ENCODE results near the gene IFNA14. TPM values are rescaled to one million over a fixed set of nuclear protein-coding genes. Genes with fewer than 3 reads are reported as not detected.

IFNA14 gene
- not detected in 2 replicates for total RNA-seq (2022)
- not detected for Bru-seq, nascent RNA
- not detected for BruChase-seq, experiment 1, labeled RNA remaining after a 6-hour chase
- not detected for BruChase-seq, experiment 2, labeled RNA remaining after a 2-hour chase
- long read RNA-seq = 0 reads

GRCh38 chr9:21239911-21240310 lies at the start of gene IFNA14:
Gene IFNA14 (minus strand): TSS chr9:21240005. CDS start chr9:21239935, 70 bp downstream.
- no peaks in the 10 kb centered on the region for H3K36me3 Mint-ChIP-seq (ENCODE audit: insufficient read depth, unreplicated experiment)
- TF ChIP-seq, protein P1, sequence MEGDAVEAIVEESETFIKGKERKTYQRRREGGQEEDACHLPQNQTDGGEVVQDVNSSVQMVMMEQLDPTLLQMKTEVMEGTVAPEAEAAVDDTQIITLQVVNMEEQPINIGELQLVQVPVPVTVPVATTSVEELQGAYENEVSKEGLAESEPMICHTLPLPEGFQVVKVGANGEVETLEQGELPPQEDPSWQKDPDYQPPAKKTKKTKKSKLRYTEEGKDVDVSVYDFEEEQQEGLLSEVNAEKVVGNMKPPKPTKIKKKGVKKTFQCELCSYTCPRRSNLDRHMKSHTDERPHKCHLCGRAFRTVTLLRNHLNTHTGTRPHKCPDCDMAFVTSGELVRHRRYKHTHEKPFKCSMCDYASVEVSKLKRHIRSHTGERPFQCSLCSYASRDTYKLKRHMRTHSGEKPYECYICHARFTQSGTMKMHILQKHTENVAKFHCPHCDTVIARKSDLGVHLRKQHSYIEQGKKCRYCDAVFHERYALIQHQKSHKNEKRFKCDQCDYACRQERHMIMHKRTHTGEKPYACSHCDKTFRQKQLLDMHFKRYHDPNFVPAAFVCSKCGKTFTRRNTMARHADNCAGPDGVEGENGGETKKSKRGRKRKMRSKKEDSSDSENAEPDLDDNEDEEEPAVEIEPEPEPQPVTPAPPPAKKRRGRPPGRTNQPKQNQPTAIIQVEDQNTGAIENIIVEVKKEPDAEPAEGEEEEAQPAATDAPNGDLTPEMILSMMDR (IDR thresholded peaks at IDR 0.05; ENCODE audit: unreplicated experiment) = no peak
- CTCF ChIA-PET = no interaction called here
- H3K27me3 Mint-ChIP-seq (ENCODE audit: unreplicated experiment) = no peaks in the 10 kb centered on the region
- no TSS peak for BruUV-seq (replicated peaks)
- H3K4me3 Mint-ChIP-seq (ENCODE audit: low read depth, unreplicated experiment) = no peak within 1 kb of the TSS
- intact Hi-C loops (cut with micrococcal nuclease; ENCODE audit: unreplicated experiment) = loop anchor here (5.0 to 10.0 kb wide), 2 partner anchors 195 to 547 kb away; no protein-coding TSS in a partner anchor
- DNase-seq = no peak
- no peaks in the 10 kb centered on the region for H3K9me3 Mint-ChIP-seq (ENCODE audit: low read depth, unreplicated experiment)
- peaks cover 8% of the 10 kb centered on the region for H3K4me1 Mint-ChIP-seq (ENCODE audit: low read depth, unreplicated experiment)
- H3K27ac Mint-ChIP-seq (ENCODE audit: unreplicated experiment) = no peak within 1 kb of the TSS

GRCh38 chr9:21287280-21287679 lies 47.5 kb upstream of the IFNA14 start:
- Mint-ChIP-seq H3K4me1 (ENCODE audit: low read depth, unreplicated experiment) (no peaks in the 10 kb centered on the region), H3K36me3 (ENCODE audit: insufficient read depth, unreplicated experiment) (no peaks in the 10 kb centered on the region), H3K27ac (ENCODE audit: unreplicated experiment) (no peak overlapping the region), H3K4me3 (ENCODE audit: low read depth, unreplicated experiment) (no peak overlapping the region), H3K9me3 (ENCODE audit: low read depth, unreplicated experiment) (peaks cover 2% of the 10 kb centered on the region), H3K27me3 (ENCODE audit: unreplicated experiment) (no peaks in the 10 kb centered on the region)
- no TSS peak for BruUV-seq (replicated peaks)
- intact Hi-C loops (cut with micrococcal nuclease; ENCODE audit: unreplicated experiment) = no loop called here
- CTCF ChIA-PET = no interaction called here
- TF ChIP-seq, protein P1 (IDR thresholded peaks at IDR 0.05; ENCODE audit: unreplicated experiment) = no peak
- DNase-seq = no peak

GRCh38 chr9:21286659-21287058 lies 46.9 kb upstream of the IFNA14 start:
- Mint-ChIP-seq H3K36me3 (ENCODE audit: insufficient read depth, unreplicated experiment) (no peaks in the 10 kb centered on the region), H3K27me3 (ENCODE audit: unreplicated experiment) (no peaks in the 10 kb centered on the region), H3K9me3 (ENCODE audit: low read depth, unreplicated experiment) (peaks cover 2% of the 10 kb centered on the region), H3K27ac (ENCODE audit: unreplicated experiment) (no peak overlapping the region), H3K4me1 (ENCODE audit: low read depth, unreplicated experiment) (no peaks in the 10 kb centered on the region), H3K4me3 (ENCODE audit: low read depth, unreplicated experiment) (no peak overlapping the region)
- BruUV-seq (replicated peaks) = no TSS peak
- TF ChIP-seq, protein P1 (IDR thresholded peaks at IDR 0.05; ENCODE audit: unreplicated experiment) = no peak
- intact Hi-C loops (cut with micrococcal nuclease; ENCODE audit: unreplicated experiment) = no loop called here
- no peak for DNase-seq
- CTCF ChIA-PET = no interaction called here

- intact Hi-C loops (cut with micrococcal nuclease; ENCODE audit: unreplicated experiment) = no loop called here
- DNase-seq = no peak
- CTCF ChIA-PET = no interaction called here
- BruUV-seq (replicated peaks) = no TSS peak
- H3K4me1 Mint-ChIP-seq (ENCODE audit: low read depth, unreplicated experiment) = no peaks in the 10 kb centered on the region
- H3K27ac Mint-ChIP-seq (ENCODE audit: unreplicated experiment) = no peak overlapping the region
- H3K36me3 Mint-ChIP-seq (ENCODE audit: insufficient read depth, unreplicated experiment) = no peaks in the 10 kb centered on the region
- no peaks in the 10 kb centered on the region for H3K27me3 Mint-ChIP-seq (ENCODE audit: unreplicated experiment)
- TF ChIP-seq, protein P1 (IDR thresholded peaks at IDR 0.05; ENCODE audit: unreplicated experiment) = no peak
- H3K4me3 Mint-ChIP-seq (ENCODE audit: low read depth, unreplicated experiment) = no peak overlapping the region
- H3K9me3 Mint-ChIP-seq (ENCODE audit: low read depth, unreplicated experiment) = peaks cover 2% of the 10 kb centered on the region
These were observed 46.3 kb upstream of the IFNA14 start for GRCh38 chr9:21286099-21286498.

Measured in Calu3 (cell line).